ENCODE results near the gene CCDC89. TPM values are rescaled to one million over a fixed set of nuclear protein-coding genes. Genes with fewer than 3 reads are reported as not detected.
A peak's percentile ranks its signal among the peaks of the same experiment; 100 is the strongest.

The CCDC89 gene
- 0.23 TPM in 1 of 2 replicates, not detected in the other for total RNA-seq
- polyA plus RNA-seq, result not detected in 2 replicates
- polyA plus RNA-seq (2011; cell fraction: cytosol; rRNA removed), result not detected in 2 replicates
- not detected in 2 replicates for polyA plus RNA-seq (2011; cell fraction: nucleus; rRNA removed)
- not detected in 2 replicates for polyA plus RNA-seq (2012)
- not detected in 2 replicates for polyA minus RNA-seq
- not detected for polyA minus RNA-seq (2011; cell fraction: cytosol; rRNA and poly(A)+ RNA removed)
- polyA minus RNA-seq (2011; cell fraction: nucleus; rRNA and poly(A)+ RNA removed), result 0.29 TPM in 1 of 2 replicates, not detected in the other
- Bru-seq, nascent RNA, result not detected
- percentile 32 among the genes with signal in this experiment for BruChase-seq, experiment 1, labeled RNA remaining after a 6-hour chase
- not detected for BruChase-seq, experiment 2, labeled RNA remaining after a 2-hour chase
- long read RNA-seq, result 0 reads

GRCh38 chr11:85685820-85686459 is at the start of gene CCDC89:
Gene CCDC89, minus strand, starts transcription at chr11:85686195. Its CDS starts 65 bp downstream, at chr11:85686130.
- TF ChIP-seq FOS (IDR thresholded peaks at IDR 0.05; ENCODE audit: borderline replicate concordance, insufficient read depth, low read length), result no peak
- TF ChIP-seq POLR2AphosphoS5 (IDR thresholded peaks at IDR 0.05; ENCODE audit: insufficient read depth, low read depth, low read length), result no peak
- Histone ChIP-seq H3K4me2 (ENCODE audit: insufficient read depth, low read length) (no peak within 1 kb of the TSS), H3K9me3 (replicated peaks; ENCODE audit: control insufficient read depth, insufficient read depth, low read length) (no peaks in the 10 kb centered on the region), H3K9ac (replicated peaks; ENCODE audit: extremely low read depth, insufficient read depth, low read length) (no peak within 1 kb of the TSS), H3K79me2 (ENCODE audit: control insufficient read depth, insufficient read depth, low read length) (no peaks in the 10 kb centered on the region), H3K9me1 (replicated peaks; ENCODE audit: control insufficient read depth, extremely low read depth, insufficient read depth, low read length) (no peaks in the 10 kb centered on the region), H3K4me3 (replicated peaks in 1 of 3; ENCODE audit: insufficient read depth in 1 of 3, low read depth in 1 of 3, low read length in 3 of 3) (no peak within 1 kb of the TSS), H3K27me3 (ENCODE audit: control insufficient read depth in 2 of 2, insufficient read depth in 2 of 2, low read length in 2 of 2) (peaks cover 4 to 10% of the 10 kb centered on the region in 2 experiments), H3K36me3 (ENCODE audit: control insufficient read depth in 2 of 2, extremely low read depth in 1 of 2, insufficient read depth in 2 of 2, low read length in 2 of 2) (no peaks in the 10 kb centered on the region), H3K27ac (ENCODE audit: insufficient read depth, low read depth, low read length) (no peak within 1 kb of the TSS), H3K4me1 (ENCODE audit: control insufficient read depth, extremely low read depth, insufficient read depth, low read length) (peaks cover 4% of the 10 kb centered on the region), H2AFZ (ENCODE audit: low read depth, low read length) (no peak within 1 kb of the TSS), H4K20me1 (replicated peaks; ENCODE audit: control insufficient read depth, extremely low read depth, insufficient read depth, low read length) (no peaks in the 10 kb centered on the region)
- ChIA-PET CTCF (interaction anchor here (0.7 to 2.2 kb wide), 3 partner anchors 14 to 121 kb away, joined by 3 to 12 read pairs (median 3); no protein-coding TSS in a partner anchor), POLR2A (no interaction called here)
- BruUV-seq (replicated peaks), result no TSS peak
- dilution Hi-C loops (cut with MboI; ENCODE audit: extremely low pct_ligation_motif_present, low sequenced_read_pairs) (no loop called here), intact Hi-C loops (cut with micrococcal nuclease) (no loop called here)
- FAIRE-seq (no peak), DNase-seq (ENCODE audit: low read depth, low spot score) (no peak)

GRCh38 chr11:85732965-85733364 is 47.0 kb upstream of the CCDC89 start:
- H3K9ac ChIP-seq (replicated peaks; ENCODE audit: extremely low read depth, insufficient read depth, low read length), result no peak overlapping the region
- no peak overlapping the region for H3K4me2 ChIP-seq (ENCODE audit: insufficient read depth, low read length)
- H3K79me2 ChIP-seq (ENCODE audit: control insufficient read depth, insufficient read depth, low read length), result no peaks in the 10 kb centered on the region
- FAIRE-seq (no peak), DNase-seq (ENCODE audit: low read depth, low spot score) (no peak)
- H3K27ac ChIP-seq (ENCODE audit: insufficient read depth, low read depth, low read length), result no peak overlapping the region
- H3K36me3 ChIP-seq (ENCODE audit: control insufficient read depth in 2 of 2, extremely low read depth in 1 of 2, insufficient read depth in 2 of 2, low read length in 2 of 2), result no peaks in the 10 kb centered on the region
- BruUV-seq (replicated peaks), result no TSS peak
- H4K20me1 ChIP-seq (replicated peaks; ENCODE audit: control insufficient read depth, extremely low read depth, insufficient read depth, low read length), result no peaks in the 10 kb centered on the region
- H3K27me3 ChIP-seq (ENCODE audit: control insufficient read depth in 2 of 2, insufficient read depth in 2 of 2, low read length in 2 of 2), result no peaks in the 10 kb centered on the region
- intact Hi-C loops (cut with micrococcal nuclease) (loop anchor here (10.0 kb wide), 1 partner anchor 332 kb away; the partner anchor contains the start of gene PICALM), dilution Hi-C loops (cut with MboI; ENCODE audit: extremely low pct_ligation_motif_present, low sequenced_read_pairs) (no loop called here)
- H3K9me1 ChIP-seq (replicated peaks; ENCODE audit: control insufficient read depth, extremely low read depth, insufficient read depth, low read length), result no peaks in the 10 kb centered on the region
- no peak overlapping the region for H2AFZ ChIP-seq (ENCODE audit: low read depth, low read length)
- CTCF ChIA-PET, result no interaction called here
- peaks cover 24% of the 10 kb centered on the region for H3K4me1 ChIP-seq (ENCODE audit: control insufficient read depth, extremely low read depth, insufficient read depth, low read length)
- H3K4me3 ChIP-seq (replicated peaks in 1 of 3; ENCODE audit: insufficient read depth in 1 of 3, low read depth in 1 of 3, low read length in 3 of 3), result no peak overlapping the region
- no peaks in the 10 kb centered on the region for H3K9me3 ChIP-seq (replicated peaks; ENCODE audit: control insufficient read depth, insufficient read depth, low read length)
- POLR2A ChIA-PET, result no interaction called here
- TF ChIP-seq POLR2A (IDR thresholded peaks at IDR 0.05; ENCODE audit: low read depth, low read length) (no peak), JUN (IDR thresholded peaks at IDR 0.05; ENCODE audit: borderline replicate concordance, insufficient read depth, insufficient read length, low read depth) (no peak), EZH2 (IDR thresholded peaks at IDR 0.05; ENCODE audit: borderline replicate concordance, low read depth, low read length, severe bottlenecking) (no peak), FOS (IDR thresholded peaks at IDR 0.05; ENCODE audit: borderline replicate concordance, insufficient read depth, low read length) (no peak), POLR2AphosphoS5 (IDR thresholded peaks at IDR 0.05; ENCODE audit: insufficient read depth, low read depth, low read length) (no peak), GATA2 (IDR thresholded peaks at IDR 0.05; ENCODE audit: insufficient read depth, insufficient read length, low read depth, low read length) (no peak), CTCF (IDR thresholded peaks at IDR 0.05; ENCODE audit: extremely low read depth in 1 of 2, insufficient read depth in 1 of 2, low read depth in 1 of 2, low read length in 2 of 2) (no peak)

Data from endothelial cell of umbilical vein (primary cell).